ENCODE measurements around the gene CPSF6. TPM values are rescaled to one million over a fixed set of nuclear protein-coding genes. Genes with fewer than 3 reads are reported as not detected.
"Not testable (repeated sequence)": the region's sequence is repeated elsewhere in the genome, so short reads cannot be mapped to it uniquely, and the experiment has no call there.

Gene CPSF6, protein sequence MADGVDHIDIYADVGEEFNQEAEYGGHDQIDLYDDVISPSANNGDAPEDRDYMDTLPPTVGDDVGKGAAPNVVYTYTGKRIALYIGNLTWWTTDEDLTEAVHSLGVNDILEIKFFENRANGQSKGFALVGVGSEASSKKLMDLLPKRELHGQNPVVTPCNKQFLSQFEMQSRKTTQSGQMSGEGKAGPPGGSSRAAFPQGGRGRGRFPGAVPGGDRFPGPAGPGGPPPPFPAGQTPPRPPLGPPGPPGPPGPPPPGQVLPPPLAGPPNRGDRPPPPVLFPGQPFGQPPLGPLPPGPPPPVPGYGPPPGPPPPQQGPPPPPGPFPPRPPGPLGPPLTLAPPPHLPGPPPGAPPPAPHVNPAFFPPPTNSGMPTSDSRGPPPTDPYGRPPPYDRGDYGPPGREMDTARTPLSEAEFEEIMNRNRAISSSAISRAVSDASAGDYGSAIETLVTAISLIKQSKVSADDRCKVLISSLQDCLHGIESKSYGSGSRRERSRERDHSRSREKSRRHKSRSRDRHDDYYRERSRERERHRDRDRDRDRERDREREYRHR
- total RNA-seq (2012; rRNA removed), result 18.6 and 19.3 TPM in 2 replicates

DNA sequence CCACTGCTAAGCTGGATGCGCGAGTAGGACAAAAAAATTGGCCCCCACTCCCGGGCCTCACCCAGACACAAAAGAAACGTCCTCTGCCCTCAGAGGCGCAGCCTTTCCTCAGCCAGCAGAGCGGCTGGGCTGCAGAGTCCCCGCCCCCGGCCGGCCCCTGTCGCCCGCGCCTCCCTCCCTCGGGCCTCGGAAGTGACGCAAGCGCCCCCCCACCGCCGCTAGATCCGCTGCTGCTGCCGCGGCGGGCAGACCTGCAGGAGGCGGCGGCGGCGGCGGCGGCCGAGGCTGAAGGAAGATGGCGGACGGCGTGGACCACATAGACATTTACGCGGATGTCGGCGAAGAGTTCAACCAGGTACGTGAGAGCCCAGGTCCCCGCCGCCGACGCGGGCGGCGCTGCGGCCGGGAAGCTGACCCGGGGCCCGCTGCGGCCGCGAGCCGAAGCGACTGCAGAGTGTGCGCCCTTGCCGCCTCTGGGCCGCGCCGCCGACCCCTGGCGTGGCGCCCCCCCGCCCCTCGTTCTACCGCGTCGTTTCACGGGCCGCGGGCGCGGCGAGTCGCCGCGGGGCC is at the start of gene CPSF6:
Gene CPSF6, plus strand, starts transcription at position 218 of the 570 bp plus-strand sequence. Its CDS starts 78 bp downstream, at position 296.
- H3K9me3 ChIP-seq (replicated peaks; ENCODE audit: low read length), result no peaks in the 10 kb centered on the region
- peak within 1 kb of the TSS; percentile 87 for H3K4me3 ChIP-seq (ENCODE audit: low read length)
- H3K36me3 ChIP-seq (ENCODE audit: insufficient read depth, low read length), result no peaks in the 10 kb centered on the region
- H3K9ac ChIP-seq (ENCODE audit: low read depth, low read length), result peak within 1 kb of the TSS; percentile 93
- no peaks in the 10 kb centered on the region for H3K27me3 ChIP-seq (ENCODE audit: control insufficient read depth, insufficient read depth, low read length)
- H3K4me2 ChIP-seq (ENCODE audit: low read length), result peak within 1 kb of the TSS; percentile 93
- peaks cover 22% of the 10 kb centered on the region for H3K4me1 ChIP-seq (ENCODE audit: control insufficient read depth, insufficient read depth, low read length)

GRCh38 chr12:69196302-69197288 is 42.8 kb upstream of the CPSF6 start:
- H3K27me3 ChIP-seq (ENCODE audit: control insufficient read depth, insufficient read depth, low read length), result no peaks in the 10 kb centered on the region
- no peak overlapping the region for H3K4me3 ChIP-seq (ENCODE audit: low read length)
- no peak overlapping the region for H3K4me2 ChIP-seq (ENCODE audit: low read length)
- H3K4me1 ChIP-seq (ENCODE audit: control insufficient read depth, insufficient read depth, low read length), result no peaks in the 10 kb centered on the region
- peaks cover 11% of the 10 kb centered on the region for H3K9me3 ChIP-seq (replicated peaks; ENCODE audit: low read length)
- no peak overlapping the region for H3K9ac ChIP-seq (ENCODE audit: low read depth, low read length)
- no peaks in the 10 kb centered on the region for H3K36me3 ChIP-seq (ENCODE audit: insufficient read depth, low read length)

- not testable (repeated sequence) for H3K9ac ChIP-seq (ENCODE audit: low read depth, low read length)
- H3K9me3 ChIP-seq (replicated peaks; ENCODE audit: low read length), result peaks cover 11% of the 10 kb centered on the region
These were observed 39.4 kb upstream of the CPSF6 start for GRCh38 chr12:69199976-69200375.

DNA sequence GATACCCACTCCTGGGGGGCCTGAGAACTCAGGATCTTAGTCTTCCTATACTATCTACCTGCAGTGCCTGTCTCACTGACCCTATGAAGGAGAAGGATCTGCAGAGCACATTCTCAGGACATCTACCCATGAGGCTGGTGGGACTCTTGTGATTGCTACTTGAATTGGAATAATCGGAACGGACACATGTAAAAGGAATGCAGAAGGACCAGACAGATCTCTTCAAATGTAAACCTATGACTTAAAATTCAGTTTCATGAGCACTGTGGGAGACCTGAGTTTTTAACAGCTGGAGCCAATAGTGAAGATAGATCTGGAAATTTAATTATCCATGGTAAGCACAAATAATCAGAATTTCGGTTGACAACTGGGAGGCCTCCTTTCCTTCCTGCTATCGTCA is 35.2 kb upstream of the CPSF6 start:
- peaks cover 8% of the 10 kb centered on the region for H3K9me3 ChIP-seq (replicated peaks; ENCODE audit: low read length)
- H3K4me3 ChIP-seq (ENCODE audit: low read length), result no peak overlapping the region
- H3K9ac ChIP-seq (ENCODE audit: low read depth, low read length), result no peak overlapping the region
- peaks cover 3% of the 10 kb centered on the region for H3K27me3 ChIP-seq (ENCODE audit: control insufficient read depth, insufficient read depth, low read length)
- H3K36me3 ChIP-seq (ENCODE audit: insufficient read depth, low read length), result no peaks in the 10 kb centered on the region
- no peaks in the 10 kb centered on the region for H3K4me1 ChIP-seq (ENCODE audit: control insufficient read depth, insufficient read depth, low read length)
- H3K4me2 ChIP-seq (ENCODE audit: low read length), result no peak overlapping the region

More at GRCh38 chr12:69199976-69200375, 39.4 kb upstream of the CPSF6 start:
- not testable (repeated sequence) for H3K4me3 ChIP-seq (ENCODE audit: low read length); H3K27me3 ChIP-seq (ENCODE audit: control insufficient read depth, insufficient read depth, low read length); H3K36me3 ChIP-seq (ENCODE audit: insufficient read depth, low read length); H3K4me1 ChIP-seq (ENCODE audit: control insufficient read depth, insufficient read depth, low read length); H3K4me2 ChIP-seq (ENCODE audit: low read length)

- H3K4me1 ChIP-seq (ENCODE audit: control insufficient read depth, insufficient read depth, low read length), result no peaks in the 10 kb centered on the region
- no peaks in the 10 kb centered on the region for H3K36me3 ChIP-seq (ENCODE audit: insufficient read depth, low read length)
- H3K27me3 ChIP-seq (ENCODE audit: control insufficient read depth, insufficient read depth, low read length), result peaks cover 8% of the 10 kb centered on the region
- H3K4me3 ChIP-seq (ENCODE audit: low read length), result no peak overlapping the region
- no peak overlapping the region for H3K9ac ChIP-seq (ENCODE audit: low read depth, low read length)
- no peaks in the 10 kb centered on the region for H3K9me3 ChIP-seq (replicated peaks; ENCODE audit: low read length)
- H3K4me2 ChIP-seq (ENCODE audit: low read length), result no peak overlapping the region
These were observed 28.7 kb upstream of the CPSF6 start for GRCh38 chr12:69210661-69211060.

GRCh38 chr12:69211160-69211559 is 28.2 kb upstream of the CPSF6 start:
- no peaks in the 10 kb centered on the region for H3K9me3 ChIP-seq (replicated peaks; ENCODE audit: low read length)
- H3K27me3 ChIP-seq (ENCODE audit: control insufficient read depth, insufficient read depth, low read length), result peaks cover 8% of the 10 kb centered on the region
- H3K4me1 ChIP-seq (ENCODE audit: control insufficient read depth, insufficient read depth, low read length), result no peaks in the 10 kb centered on the region
- H3K36me3 ChIP-seq (ENCODE audit: insufficient read depth, low read length), result no peaks in the 10 kb centered on the region
- no peak overlapping the region for H3K4me3 ChIP-seq (ENCODE audit: low read length)
- H3K4me2 ChIP-seq (ENCODE audit: low read length), result no peak overlapping the region
- no peak overlapping the region for H3K9ac ChIP-seq (ENCODE audit: low read depth, low read length)

- Histone ChIP-seq H3K4me2 (ENCODE audit: low read length) (no peak overlapping the region), H3K27me3 (ENCODE audit: control insufficient read depth, insufficient read depth, low read length) (peaks cover 13% of the 10 kb centered on the region), H3K36me3 (ENCODE audit: insufficient read depth, low read length) (no peaks in the 10 kb centered on the region), H3K4me3 (ENCODE audit: low read length) (no peak overlapping the region), H3K4me1 (ENCODE audit: control insufficient read depth, insufficient read depth, low read length) (no peaks in the 10 kb centered on the region), H3K9ac (ENCODE audit: low read depth, low read length) (no peak overlapping the region), H3K9me3 (replicated peaks; ENCODE audit: low read length) (no peaks in the 10 kb centered on the region)
These were observed 25.2 kb upstream of the CPSF6 start for GRCh38 chr12:69214169-69214568.

GRCh38 chr12:69225251-69225910 is 14.0 kb upstream of the CPSF6 start:
- no peaks in the 10 kb centered on the region for H3K4me1 ChIP-seq (ENCODE audit: control insufficient read depth, insufficient read depth, low read length)
- H3K36me3 ChIP-seq (ENCODE audit: insufficient read depth, low read length), result no peaks in the 10 kb centered on the region
- no peak overlapping the region for H3K4me2 ChIP-seq (ENCODE audit: low read length)
- no peak overlapping the region for H3K9ac ChIP-seq (ENCODE audit: low read depth, low read length)
- no peaks in the 10 kb centered on the region for H3K27me3 ChIP-seq (ENCODE audit: control insufficient read depth, insufficient read depth, low read length)
- no peak overlapping the region for H3K4me3 ChIP-seq (ENCODE audit: low read length)
- H3K9me3 ChIP-seq (replicated peaks; ENCODE audit: low read length), result no peaks in the 10 kb centered on the region

GRCh38 chr12:69231479-69231878 is 7.9 kb upstream of the CPSF6 start:
- Histone ChIP-seq H3K4me3 (ENCODE audit: low read length) (no peak overlapping the region), H3K27me3 (ENCODE audit: control insufficient read depth, insufficient read depth, low read length) (no peaks in the 10 kb centered on the region)

GRCh38 chr12:69238589-69239351 is 599 bp upstream of the CPSF6 start:
- H3K9ac ChIP-seq (ENCODE audit: low read depth, low read length), result peak overlapping the region; percentile 93
- H3K27me3 ChIP-seq (ENCODE audit: control insufficient read depth, insufficient read depth, low read length), result no peaks in the 10 kb centered on the region
- H3K9me3 ChIP-seq (replicated peaks; ENCODE audit: low read length), result no peaks in the 10 kb centered on the region
- peaks cover 22% of the 10 kb centered on the region for H3K4me1 ChIP-seq (ENCODE audit: control insufficient read depth, insufficient read depth, low read length)
- H3K36me3 ChIP-seq (ENCODE audit: insufficient read depth, low read length), result no peaks in the 10 kb centered on the region
- H3K4me2 ChIP-seq (ENCODE audit: low read length), result peak overlapping the region; percentile 90
- H3K4me3 ChIP-seq (ENCODE audit: low read length), result peak overlapping the region; percentile 87

More at GRCh38 chr12:69231479-69231878, 7.9 kb upstream of the CPSF6 start:
- Histone ChIP-seq H3K36me3 (ENCODE audit: insufficient read depth, low read length) (no peaks in the 10 kb centered on the region), H3K4me1 (ENCODE audit: control insufficient read depth, insufficient read depth, low read length) (no peaks in the 10 kb centered on the region), H3K9ac (ENCODE audit: low read depth, low read length) (no peak overlapping the region), H3K4me2 (ENCODE audit: low read length) (no peak overlapping the region), H3K9me3 (replicated peaks; ENCODE audit: low read length) (no peaks in the 10 kb centered on the region)

Measured in skeletal muscle satellite cell (primary cell).